IMR-90 (cell line): ENCODE data around the gene RECK. TPM values are rescaled to one million over a fixed set of nuclear protein-coding genes. Genes with fewer than 3 reads are reported as not detected.
"Not testable (repeated sequence)": the region's sequence is repeated elsewhere in the genome, so short reads cannot be mapped to it uniquely, and the experiment has no call there.

ENCODE experiments used
- ATAC-seq: fragments of 200-7000 bp; cut with Tn5 transposase; 2 replicates; pipeline ENCODE4 v1.9.1; 2020; ENCODE audit warnings: low read depth, mild to moderate bottlenecking, moderate library complexity
- BruUV-seq: library from RNA; stranded (reverse); fragments of 400-500 nt; replicated peaks from 2 replicates; lab custom pipeline; 2021; lab: Mats Ljungman, UMichigan
- CTCF ChIA-PET: fragments of 300-600 bp; formaldehyde crosslinking; extraction: SDS; loops from one replicate; lab custom pipeline; 2021; ENCODE audit warnings: antibody characterized with exemption; lab: Yijun Ruan, JAX
- POLR2A ChIA-PET: fragments of 300-600 bp; sonication (Branson Sonifier 250); formaldehyde crosslinking; loops from one replicate; lab custom pipeline; 2022; ENCODE audit warnings: antibody characterized with exemption; ENCODE audit not compliant: unreplicated experiment; lab: Charles Lee
- DNase-seq: peaks from one replicate; pipeline ENCODE4 v3.0.0; 2013
- H2AFZ ChIP-seq: replicated peaks from 2 replicates; pipeline ENCODE3; 2013; ENCODE audit warnings: low read length, mild to moderate bottlenecking; ENCODE audit not compliant: poor library complexity
- H2AK5ac ChIP-seq: 2 replicates; pipeline ENCODE4 v1.6.1; 2013; ENCODE audit warnings: low read depth, low read length, inconsistent platforms
- H2AK9ac ChIP-seq: replicated peaks from 2 replicates; pipeline ENCODE3; 2013; ENCODE audit warnings: mild to moderate bottlenecking, low read depth, low read length, moderate library complexity; ENCODE audit not compliant: poor library complexity
- H2BK120ac ChIP-seq: 2 replicates; pipeline ENCODE4 v1.6.1; 2013; ENCODE audit warnings: low read depth, low read length, inconsistent platforms
- H2BK15ac ChIP-seq: 3 replicates; pipeline ENCODE4 v1.6.1; 2013; ENCODE audit warnings: low read depth, low read length, inconsistent platforms
- H2BK20ac ChIP-seq: 2 replicates; pipeline ENCODE4 v1.6.1; 2013; ENCODE audit warnings: low read depth, mild to moderate bottlenecking, inconsistent platforms, low read length, moderate library complexity
- H2BK5ac ChIP-seq: 2 replicates; pipeline ENCODE4 v1.6.1; 2013; ENCODE audit warnings: mild to moderate bottlenecking, low read depth, low read length, inconsistent platforms; ENCODE audit not compliant: poor library complexity, severe bottlenecking
- H3K14ac ChIP-seq: replicated peaks from 2 replicates; pipeline ENCODE4 v1.6.1; 2013; ENCODE audit warnings: low read depth, low read length, inconsistent platforms
- H3K18ac ChIP-seq: 2 replicates; pipeline ENCODE4 v1.6.1; 2013; ENCODE audit warnings: low read depth, low read length, control low read depth
- H3K23ac ChIP-seq: 2 replicates; pipeline ENCODE4 v1.6.1; 2013; ENCODE audit warnings: low read depth, low read length, inconsistent platforms
- H3K27ac ChIP-seq: 2 replicates; pipeline ENCODE4 v1.5.1; 2013; ENCODE audit warnings: mild to moderate bottlenecking, control low read depth, low read length; ENCODE audit not compliant: insufficient read depth
- H3K27me3 ChIP-seq: 2 replicates; pipeline ENCODE4 v1.6.1; 2013; ENCODE audit warnings: low read length; ENCODE audit not compliant: control insufficient read depth, insufficient read depth
- H3K36me3 ChIP-seq: 2 replicates; pipeline ENCODE4 v1.6.1; 2013; ENCODE audit warnings: low read length, mixed read lengths; ENCODE audit not compliant: control insufficient read depth, insufficient read depth
- H3K4ac ChIP-seq: 2 replicates; pipeline ENCODE4 v1.6.1; 2013; ENCODE audit warnings: low read depth, low read length, inconsistent platforms
- H3K4me1 ChIP-seq: 2 replicates; pipeline ENCODE4 v1.6.1; 2013; ENCODE audit warnings: low read length, mixed read lengths; ENCODE audit not compliant: control insufficient read depth, insufficient read depth
- H3K4me2 ChIP-seq: 2 replicates; pipeline ENCODE4 v1.6.1; 2013; ENCODE audit warnings: low read depth, mild to moderate bottlenecking, control low read depth, low read length, moderate library complexity
- H3K4me3 ChIP-seq: 2 replicates; pipeline ENCODE4 v1.5.1; 2013; ENCODE audit warnings: low read depth, mild to moderate bottlenecking, control low read depth, low read length, moderate library complexity; ENCODE audit not compliant: insufficient read depth
- H3K56ac ChIP-seq: 2 replicates; pipeline ENCODE4 v1.6.1; 2013; ENCODE audit warnings: low read length, inconsistent platforms; ENCODE audit not compliant: insufficient read depth; ENCODE audit errors: extremely low read depth
- H3K79me1 ChIP-seq, 2 experiments: 2 replicates each; pipeline ENCODE4 v1.6.1; 2013; ENCODE audit warnings: low read length in 2 of 2, inconsistent platforms in 1 of 2, low read depth in 1 of 2
- H3K9ac ChIP-seq: 2 replicates; pipeline ENCODE4 v1.6.1; 2013; ENCODE audit warnings: low read depth, low read length, control low read depth
- H3K9me1 ChIP-seq: 2 replicates; pipeline ENCODE4 v1.6.1; 2013; ENCODE audit warnings: low read length, inconsistent platforms; ENCODE audit not compliant: insufficient read depth
- H3K9me3 ChIP-seq: 2 replicates; pipeline ENCODE4 v1.6.1; 2013; ENCODE audit warnings: low read length; ENCODE audit not compliant: control insufficient read depth, insufficient read depth
- H4K20me1 ChIP-seq: 2 replicates; pipeline ENCODE4 v1.6.1; 2013; ENCODE audit warnings: low read length, inconsistent platforms; ENCODE audit not compliant: insufficient read depth
- H4K5ac ChIP-seq: 2 replicates; pipeline ENCODE4 v1.6.1; 2013; ENCODE audit warnings: mild to moderate bottlenecking, low read depth, low read length, control low read depth
- H4K8ac ChIP-seq, 2 experiments: 2 replicates each; pipeline ENCODE4 v1.6.1; 2013; ENCODE audit warnings: low read depth in 2 of 2, low read length in 2 of 2, control low read depth in 1 of 2, inconsistent platforms in 1 of 2
- H4K91ac ChIP-seq: 2 replicates; pipeline ENCODE4 v1.6.1; 2013; ENCODE audit warnings: low read depth, low read length, inconsistent platforms; ENCODE audit not compliant: insufficient read depth
- CEBPB ChIP-seq: IDR thresholded peaks from 2 replicates; pipeline ENCODE4 v1.6.1; 2012; ENCODE audit warnings: low read depth, low read length, improper control_type of control experiment
- CHD1 ChIP-seq: IDR thresholded peaks from 2 replicates; pipeline ENCODE4 v1.6.1; 2012; ENCODE audit warnings: low read depth, low read length, improper control_type of control experiment
- ELK1 ChIP-seq: fragments of 150-350 bp; IDR thresholded peaks from 2 replicates; pipeline ENCODE4 v1.6.1; 2016; ENCODE audit warnings: low read depth, mild to moderate bottlenecking, low read length, moderate library complexity, borderline replicate concordance
- MAZ ChIP-seq: IDR thresholded peaks from 2 replicates; pipeline ENCODE4 v1.6.1; 2012; ENCODE audit warnings: low read depth, mild to moderate bottlenecking, low read length, improper control_type of control experiment, moderate library complexity, borderline replicate concordance
- MXI1 ChIP-seq: IDR thresholded peaks from 2 replicates; pipeline ENCODE4 v1.6.1; 2012; ENCODE audit warnings: low read depth, mild to moderate bottlenecking, low read length, moderate library complexity, borderline replicate concordance
- RAD21 ChIP-seq: IDR thresholded peaks from 2 replicates; pipeline ENCODE4 v1.6.1; 2012; ENCODE audit warnings: low read length, improper control_type of control experiment
- SMC3 ChIP-seq: fragments of 150-350 bp; IDR thresholded peaks from 2 replicates; pipeline ENCODE4 v1.6.1; 2016; ENCODE audit warnings: low read depth, mild to moderate bottlenecking, antibody characterized with exemption, low read length, moderate library complexity
- WGBS, 2 experiments: methylation state at CpG; one replicate each; pipeline versions ENCODE4 v1.1.5 to v1.1.7; 2013; ENCODE audit warnings: missing lambda C conversion rate in 2 of 2; ENCODE audit not compliant: insufficient read length in 1 of 2; ENCODE audit errors: extremely low coverage in 2 of 2; 5-methylcytosine and 5-hydroxymethylcytosine counted together
- dilution Hi-C: fragments of 300-500 bp; cut with HindIII; formaldehyde crosslinking; loops from one replicate; pipeline ENCODE4 v1.14.3; 2018; ENCODE audit warnings: low sequenced_read_pairs; ENCODE audit not compliant: unreplicated experiment
- in situ Hi-C: fragments of 300-500 bp; cut with MboI; formaldehyde crosslinking; loops from 3 replicates; pipeline ENCODE4 v1.14.3; 2019; ENCODE audit warnings: low sequenced_read_pairs, inconsistent platforms, mixed read lengths
- intact Hi-C: fragments of 100-400 bp; cut with micrococcal nuclease; formaldehyde crosslinking; loops from 2 replicates; pipeline ENCODE4 v1.10.0; 2022
- polyA plus RNA-seq, 3 experiments: library from polyadenylated mRNA; depleted of rRNA; stranded (reverse); fragments of >200 nt; gene quantifications; 2 replicates each; pipeline ENCODE4 v1.2.3, GENCODE V29; 2012; ENCODE audit warnings: low replicate concordance in 1 of 3
- total RNA-seq: library from RNA; depleted of rRNA; stranded (reverse); fragments of >200 nt; gene quantifications from 2 replicates; pipeline ENCODE4 v1.2.3, GENCODE V29; 2012

Gene RECK
- total and polyA plus RNA-seq, 2 of the 4 experiments (the other 2 are of a cell fraction) = 23.5 to 44.0 TPM

GRCh38 chr9:36086442-36086841 is 49.7 kb downstream of the RECK start:
- ChIA-PET CTCF (no interaction called here), POLR2A (no interaction called here)
- in situ Hi-C loops (no loop called here), dilution Hi-C loops (no loop called here), intact Hi-C loops (no loop called here)
- no peak overlapping the region for H2BK120ac ChIP-seq
- H3K4ac ChIP-seq = no peak overlapping the region
- no peak overlapping the region for H3K18ac ChIP-seq
- no peak overlapping the region for H4K5ac ChIP-seq
- 0 out of 2 replicates have a peak, but pooled peaks cover 2% of the 10 kb centered on the region for H3K9me3 ChIP-seq
- no peak overlapping the region for H3K9ac ChIP-seq
- no peak for TF ChIP-seq MXI1
- TF ChIP-seq SMC3 = no peak
- TF ChIP-seq CHD1 = no peak
- no peak for TF ChIP-seq RAD21
- no peak for TF ChIP-seq CEBPB
- TF ChIP-seq ELK1 = no peak
- TF ChIP-seq MAZ = no peak
- H2BK15ac ChIP-seq = no peak overlapping the region
- no peak overlapping the region for H3K27ac ChIP-seq
- no peak overlapping the region for H2AFZ ChIP-seq
- H3K36me3 ChIP-seq = peaks cover 31% of the 10 kb centered on the region
- no peak overlapping the region for H3K4me3 ChIP-seq
- H3K4me2 ChIP-seq = no peak overlapping the region
- DNase-seq (no peak), ATAC-seq (no peak)
- WGBS, 2 experiments = 84% methylated on average over 3 of the region's 7 CpGs; no CpG with 5 or more reads in 1 of the 2 experiments
- no peaks in the 10 kb centered on the region for H3K27me3 ChIP-seq
- no TSS peak for BruUV-seq
- H3K4me1 ChIP-seq = peaks cover 12% of the 10 kb centered on the region
- no peak overlapping the region for H4K8ac ChIP-seq
- H2AK9ac ChIP-seq = no peak overlapping the region
- no peak overlapping the region for H2AK5ac ChIP-seq
- H2BK5ac ChIP-seq = no peak overlapping the region
- H3K9me1 ChIP-seq = peaks cover 3% of the 10 kb centered on the region; the same call in 1 of the 2 replicates
- no peak overlapping the region for H3K56ac ChIP-seq
- no peak overlapping the region for H3K14ac ChIP-seq
- H2BK20ac ChIP-seq = no peak overlapping the region
- no peaks in the 10 kb centered on the region; the same call in 1 of the 2 replicates for H4K20me1 ChIP-seq
- no peak overlapping the region for H3K23ac ChIP-seq
- H4K91ac ChIP-seq = no peak overlapping the region
- peaks cover 29 to 34% of the 10 kb centered on the region in 2 experiments for H3K79me1 ChIP-seq

GRCh38 chr9:36087054-36087453 is 50.3 kb downstream of the RECK start:
- BruUV-seq, in situ Hi-C loops, H3K18ac ChIP-seq, H3K4me2 ChIP-seq, H2AK9ac ChIP-seq, H3K27me3 ChIP-seq, H3K4ac ChIP-seq, H3K9me3 ChIP-seq, H2BK5ac ChIP-seq, H3K9ac ChIP-seq, H2AK5ac ChIP-seq, H3K9me1 ChIP-seq, H3K4me3 ChIP-seq, H4K91ac ChIP-seq, dilution Hi-C loops, H4K5ac ChIP-seq, H3K56ac ChIP-seq, H3K14ac ChIP-seq, POLR2A ChIA-PET, H2BK20ac ChIP-seq, intact Hi-C loops, H3K23ac ChIP-seq, H2AFZ ChIP-seq, H3K27ac ChIP-seq, H2BK120ac ChIP-seq, H2BK15ac ChIP-seq, ATAC-seq, DNase-seq, H4K8ac ChIP-seq, CTCF ChIA-PET, H4K20me1 ChIP-seq: not testable (repeated sequence)
- Histone ChIP-seq H3K4me1 (peaks cover 13% of the 10 kb centered on the region), H3K79me1 (peaks cover 29 to 34% of the 10 kb centered on the region in 2 experiments), H3K36me3 (peaks cover 31% of the 10 kb centered on the region)
